ENCODE data around the gene HOOK2. TPM values are rescaled to one million over a fixed set of nuclear protein-coding genes. Genes with fewer than 3 reads are reported as not detected.

The HOOK2 gene
- total and polyA plus RNA-seq, 9 of the 15 experiments (the other 6 are each of a cell fraction or from before 2014, with no cell fraction given): 1.3 to 17.2 (median 9.9) TPM

DNA sequence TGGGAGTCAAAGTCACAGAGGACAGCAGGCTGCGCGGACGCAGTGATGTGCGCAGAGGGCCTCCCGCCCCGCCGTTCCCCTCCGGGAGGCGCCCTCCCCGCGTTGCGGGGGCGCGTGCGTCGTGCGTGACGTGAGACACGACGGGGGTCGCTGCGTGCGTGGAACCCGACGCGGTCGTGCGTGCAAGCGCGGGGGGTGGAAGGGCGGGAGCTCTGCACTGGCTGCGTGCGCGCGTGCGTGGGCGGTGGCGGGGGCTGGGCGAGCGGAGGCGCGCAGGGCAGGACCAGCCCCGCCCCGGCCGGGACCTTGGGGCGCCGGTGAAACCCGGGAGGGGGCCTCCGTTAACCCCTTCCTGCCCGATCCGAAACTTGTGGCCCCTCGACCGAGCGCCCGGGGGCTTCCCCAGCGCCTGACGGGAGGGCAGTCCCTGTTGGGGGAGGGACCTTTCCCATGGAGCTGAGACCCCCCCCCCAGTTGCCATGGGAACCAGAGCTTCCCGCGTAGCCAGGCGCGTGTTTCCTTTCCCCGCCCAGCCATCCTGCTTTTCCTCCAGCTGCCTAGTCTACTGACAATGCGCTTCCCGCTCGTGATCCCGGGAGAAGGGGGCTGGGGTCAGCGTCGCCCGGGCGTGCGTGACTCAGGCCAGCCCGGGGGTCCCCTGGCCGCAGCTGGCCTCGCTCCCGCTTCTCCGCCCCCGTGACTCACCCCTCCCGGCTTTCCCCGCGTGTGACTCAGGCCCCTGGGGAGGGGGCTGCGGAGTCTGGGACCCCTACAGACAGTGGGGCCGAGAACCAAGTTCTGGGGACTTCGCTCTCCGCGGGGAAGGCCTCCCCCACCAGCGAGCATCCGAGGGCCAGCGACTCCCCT lies 7.3 kb upstream of the HOOK2 start (continued):
- TF ChIP-seq, protein P1, sequence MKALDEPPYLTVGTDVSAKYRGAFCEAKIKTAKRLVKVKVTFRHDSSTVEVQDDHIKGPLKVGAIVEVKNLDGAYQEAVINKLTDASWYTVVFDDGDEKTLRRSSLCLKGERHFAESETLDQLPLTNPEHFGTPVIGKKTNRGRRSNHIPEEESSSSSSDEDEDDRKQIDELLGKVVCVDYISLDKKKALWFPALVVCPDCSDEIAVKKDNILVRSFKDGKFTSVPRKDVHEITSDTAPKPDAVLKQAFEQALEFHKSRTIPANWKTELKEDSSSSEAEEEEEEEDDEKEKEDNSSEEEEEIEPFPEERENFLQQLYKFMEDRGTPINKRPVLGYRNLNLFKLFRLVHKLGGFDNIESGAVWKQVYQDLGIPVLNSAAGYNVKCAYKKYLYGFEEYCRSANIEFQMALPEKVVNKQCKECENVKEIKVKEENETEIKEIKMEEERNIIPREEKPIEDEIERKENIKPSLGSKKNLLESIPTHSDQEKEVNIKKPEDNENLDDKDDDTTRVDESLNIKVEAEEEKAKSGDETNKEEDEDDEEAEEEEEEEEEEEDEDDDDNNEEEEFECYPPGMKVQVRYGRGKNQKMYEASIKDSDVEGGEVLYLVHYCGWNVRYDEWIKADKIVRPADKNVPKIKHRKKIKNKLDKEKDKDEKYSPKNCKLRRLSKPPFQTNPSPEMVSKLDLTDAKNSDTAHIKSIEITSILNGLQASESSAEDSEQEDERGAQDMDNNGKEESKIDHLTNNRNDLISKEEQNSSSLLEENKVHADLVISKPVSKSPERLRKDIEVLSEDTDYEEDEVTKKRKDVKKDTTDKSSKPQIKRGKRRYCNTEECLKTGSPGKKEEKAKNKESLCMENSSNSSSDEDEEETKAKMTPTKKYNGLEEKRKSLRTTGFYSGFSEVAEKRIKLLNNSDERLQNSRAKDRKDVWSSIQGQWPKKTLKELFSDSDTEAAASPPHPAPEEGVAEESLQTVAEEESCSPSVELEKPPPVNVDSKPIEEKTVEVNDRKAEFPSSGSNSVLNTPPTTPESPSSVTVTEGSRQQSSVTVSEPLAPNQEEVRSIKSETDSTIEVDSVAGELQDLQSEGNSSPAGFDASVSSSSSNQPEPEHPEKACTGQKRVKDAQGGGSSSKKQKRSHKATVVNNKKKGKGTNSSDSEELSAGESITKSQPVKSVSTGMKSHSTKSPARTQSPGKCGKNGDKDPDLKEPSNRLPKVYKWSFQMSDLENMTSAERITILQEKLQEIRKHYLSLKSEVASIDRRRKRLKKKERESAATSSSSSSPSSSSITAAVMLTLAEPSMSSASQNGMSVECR (CRISPR knock-in tag; IDR thresholded peaks at IDR 0.05): peak; percentile 81
- TF ChIP-seq, protein P2, sequence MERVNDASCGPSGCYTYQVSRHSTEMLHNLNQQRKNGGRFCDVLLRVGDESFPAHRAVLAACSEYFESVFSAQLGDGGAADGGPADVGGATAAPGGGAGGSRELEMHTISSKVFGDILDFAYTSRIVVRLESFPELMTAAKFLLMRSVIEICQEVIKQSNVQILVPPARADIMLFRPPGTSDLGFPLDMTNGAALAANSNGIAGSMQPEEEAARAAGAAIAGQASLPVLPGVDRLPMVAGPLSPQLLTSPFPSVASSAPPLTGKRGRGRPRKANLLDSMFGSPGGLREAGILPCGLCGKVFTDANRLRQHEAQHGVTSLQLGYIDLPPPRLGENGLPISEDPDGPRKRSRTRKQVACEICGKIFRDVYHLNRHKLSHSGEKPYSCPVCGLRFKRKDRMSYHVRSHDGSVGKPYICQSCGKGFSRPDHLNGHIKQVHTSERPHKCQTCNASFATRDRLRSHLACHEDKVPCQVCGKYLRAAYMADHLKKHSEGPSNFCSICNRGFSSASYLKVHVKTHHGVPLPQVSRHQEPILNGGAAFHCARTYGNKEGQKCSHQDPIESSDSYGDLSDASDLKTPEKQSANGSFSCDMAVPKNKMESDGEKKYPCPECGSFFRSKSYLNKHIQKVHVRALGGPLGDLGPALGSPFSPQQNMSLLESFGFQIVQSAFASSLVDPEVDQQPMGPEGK (CRISPR knock-in tag; IDR thresholded peaks at IDR 0.05; ENCODE audit: borderline replicate concordance): peak; percentile 71; the same call in 1 of the 2 replicates
- TF ChIP-seq TAF1 (IDR thresholded peaks at IDR 0.05; ENCODE audit: control insufficient read depth, extremely low read depth, insufficient read depth, low read length, severe bottlenecking): peak; percentile 21
- no peak for TF ChIP-seq ZNF12 (CRISPR knock-in tag; IDR thresholded peaks at IDR 0.05)
- TF ChIP-seq, protein P3, sequence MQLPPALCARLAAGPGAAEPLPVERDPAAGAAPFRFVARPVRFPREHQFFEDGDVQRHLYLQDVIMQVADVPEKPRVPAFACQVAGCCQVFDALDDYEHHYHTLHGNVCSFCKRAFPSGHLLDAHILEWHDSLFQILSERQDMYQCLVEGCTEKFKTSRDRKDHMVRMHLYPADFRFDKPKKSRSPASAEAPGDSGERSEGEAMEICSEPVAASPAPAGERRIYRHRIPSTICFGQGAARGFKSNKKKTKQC (CRISPR knock-in tag; IDR thresholded peaks at IDR 0.05): peak; percentile 24; the same call in 1 of the 2 replicates
- 0 out of 2 replicates have a peak, but pooled peaks have one; percentile 21 for TF ChIP-seq JUNB (CRISPR knock-in tag; conservative IDR thresholded peaks at IDR 0.05)
- no peak for TF ChIP-seq ZC3H11A (IDR thresholded peaks at IDR 0.05; ENCODE audit: low read depth, low read length)
- no peak for TF ChIP-seq ZNF77 (CRISPR knock-in tag; IDR thresholded peaks at IDR 0.05)
- no peak; the same call in 1 of the 2 replicates for TF ChIP-seq CBX5 (IDR thresholded peaks at IDR 0.05; ENCODE audit: borderline replicate concordance, low read depth)
- TF ChIP-seq NR2C2 (CRISPR knock-in tag; IDR thresholded peaks at IDR 0.05): no peak; the same call in 1 of the 2 replicates
- TF ChIP-seq NR2C2 (tag; IDR thresholded peaks at IDR 0.05): peak; percentile 83
- TF ChIP-seq HNRNPLL (IDR thresholded peaks at IDR 0.05; ENCODE audit: low read depth, low read length, poor library complexity, severe bottlenecking): peak; percentile 62
- no peak for TF ChIP-seq ZNF696 (CRISPR knock-in tag; conservative IDR thresholded peaks at IDR 0.05)
- TF ChIP-seq, protein P4, sequence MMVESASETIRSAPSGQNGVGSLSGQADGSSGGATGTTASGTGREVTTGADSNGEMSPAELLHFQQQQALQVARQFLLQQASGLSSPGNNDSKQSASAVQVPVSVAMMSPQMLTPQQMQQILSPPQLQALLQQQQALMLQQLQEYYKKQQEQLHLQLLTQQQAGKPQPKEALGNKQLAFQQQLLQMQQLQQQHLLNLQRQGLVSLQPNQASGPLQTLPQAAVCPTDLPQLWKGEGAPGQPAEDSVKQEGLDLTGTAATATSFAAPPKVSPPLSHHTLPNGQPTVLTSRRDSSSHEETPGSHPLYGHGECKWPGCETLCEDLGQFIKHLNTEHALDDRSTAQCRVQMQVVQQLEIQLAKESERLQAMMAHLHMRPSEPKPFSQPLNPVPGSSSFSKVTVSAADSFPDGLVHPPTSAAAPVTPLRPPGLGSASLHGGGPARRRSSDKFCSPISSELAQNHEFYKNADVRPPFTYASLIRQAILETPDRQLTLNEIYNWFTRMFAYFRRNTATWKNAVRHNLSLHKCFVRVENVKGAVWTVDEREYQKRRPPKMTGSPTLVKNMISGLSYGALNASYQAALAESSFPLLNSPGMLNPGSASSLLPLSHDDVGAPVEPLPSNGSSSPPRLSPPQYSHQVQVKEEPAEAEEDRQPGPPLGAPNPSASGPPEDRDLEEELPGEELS (CRISPR knock-in tag; IDR thresholded peaks at IDR 0.05; ENCODE audit: borderline replicate concordance): no peak
- TF ChIP-seq NCOR1 (IDR thresholded peaks at IDR 0.05): peak; percentile 48
